Measurements from ENCODE around the gene PLK5. TPM values are rescaled to one million over a fixed set of nuclear protein-coding genes. Genes with fewer than 3 reads are reported as not detected.
"Not testable (repeated sequence)": the region's sequence is repeated elsewhere in the genome, so short reads cannot be mapped to it uniquely, and the experiment has no call there.

Gene PLK5
- total RNA-seq, 1 experiment from 2014 or later = 0.14 TPM

GRCh38 chr19:1497578-1498235 is 26.2 kb upstream of the PLK5 start:
- no peak for DNase-seq
- H3K4me3 ChIP-seq (ENCODE audit: insufficient read depth, low read depth, low read length) = no peak overlapping the region
- H3K36me3 ChIP-seq (replicated peaks; ENCODE audit: control insufficient read depth, insufficient read depth, low read length) = no peaks in the 10 kb centered on the region
- peaks cover 3% of the 10 kb centered on the region; the same call in 1 of the 2 replicates for H3K27me3 ChIP-seq (ENCODE audit: control insufficient read depth, insufficient read depth, low read length)

DNA sequence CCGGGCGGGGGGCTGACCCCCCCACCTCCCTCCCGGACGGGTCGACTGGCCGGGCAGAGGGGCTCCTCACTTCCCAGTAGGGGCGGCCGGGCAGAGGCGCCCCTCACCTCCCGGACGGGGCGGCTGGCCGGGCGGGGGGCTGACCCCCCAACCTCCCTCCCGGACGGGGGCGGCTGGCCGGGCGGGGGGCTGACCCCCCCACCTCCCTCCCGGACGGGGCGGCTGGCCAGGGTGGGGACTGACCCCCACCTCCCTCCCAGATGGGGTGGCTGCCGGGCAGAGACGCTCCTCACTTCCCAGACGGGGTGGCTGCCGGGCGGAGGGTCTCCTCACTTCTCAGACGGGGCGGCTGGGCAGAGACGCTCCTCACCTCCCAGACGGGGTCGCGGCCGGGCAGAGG is 24.6 kb upstream of the PLK5 start:
- H3K27me3 ChIP-seq (ENCODE audit: control insufficient read depth, insufficient read depth, low read length) = peaks cover 12% of the 10 kb centered on the region
- H3K36me3 ChIP-seq (replicated peaks; ENCODE audit: control insufficient read depth, insufficient read depth, low read length); DNase-seq; H3K4me3 ChIP-seq (ENCODE audit: insufficient read depth, low read depth, low read length): not testable (repeated sequence)

DNA sequence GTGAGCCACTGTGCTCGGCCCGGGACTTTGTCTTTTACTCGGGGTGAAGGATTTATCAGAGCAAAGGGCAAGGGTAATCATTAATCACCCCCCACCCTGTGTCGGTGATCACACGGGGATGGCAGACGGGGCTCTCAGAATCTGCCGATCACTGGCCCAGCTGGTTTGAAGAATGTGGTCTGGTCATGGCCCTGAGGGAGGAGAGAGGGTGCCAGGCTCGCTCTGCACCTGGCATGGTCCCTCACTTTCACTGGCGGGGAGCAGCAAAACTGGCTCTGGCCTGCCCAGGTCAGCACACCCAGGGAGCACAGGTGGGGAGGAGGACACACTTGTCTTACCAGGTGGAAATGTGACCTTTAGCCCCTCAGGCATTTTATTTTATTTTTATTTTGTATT is 22.7 kb upstream of the PLK5 start:
- no peak overlapping the region for H3K4me3 ChIP-seq (ENCODE audit: insufficient read depth, low read depth, low read length)
- H3K27me3 ChIP-seq (ENCODE audit: control insufficient read depth, insufficient read depth, low read length) = peaks cover 12% of the 10 kb centered on the region
- H3K36me3 ChIP-seq (replicated peaks; ENCODE audit: control insufficient read depth, insufficient read depth, low read length) = no peaks in the 10 kb centered on the region
- DNase-seq = no peak

- Histone ChIP-seq H3K27me3 (ENCODE audit: control insufficient read depth, insufficient read depth, low read length) (peaks cover 12% of the 10 kb centered on the region), H3K36me3 (replicated peaks; ENCODE audit: control insufficient read depth, insufficient read depth, low read length) (no peaks in the 10 kb centered on the region), H3K4me3 (ENCODE audit: insufficient read depth, low read depth, low read length) (no peak overlapping the region)
- no peak for DNase-seq
These were observed 21.3 kb upstream of the PLK5 start for GRCh38 chr19:1502433-1503088.

DNA sequence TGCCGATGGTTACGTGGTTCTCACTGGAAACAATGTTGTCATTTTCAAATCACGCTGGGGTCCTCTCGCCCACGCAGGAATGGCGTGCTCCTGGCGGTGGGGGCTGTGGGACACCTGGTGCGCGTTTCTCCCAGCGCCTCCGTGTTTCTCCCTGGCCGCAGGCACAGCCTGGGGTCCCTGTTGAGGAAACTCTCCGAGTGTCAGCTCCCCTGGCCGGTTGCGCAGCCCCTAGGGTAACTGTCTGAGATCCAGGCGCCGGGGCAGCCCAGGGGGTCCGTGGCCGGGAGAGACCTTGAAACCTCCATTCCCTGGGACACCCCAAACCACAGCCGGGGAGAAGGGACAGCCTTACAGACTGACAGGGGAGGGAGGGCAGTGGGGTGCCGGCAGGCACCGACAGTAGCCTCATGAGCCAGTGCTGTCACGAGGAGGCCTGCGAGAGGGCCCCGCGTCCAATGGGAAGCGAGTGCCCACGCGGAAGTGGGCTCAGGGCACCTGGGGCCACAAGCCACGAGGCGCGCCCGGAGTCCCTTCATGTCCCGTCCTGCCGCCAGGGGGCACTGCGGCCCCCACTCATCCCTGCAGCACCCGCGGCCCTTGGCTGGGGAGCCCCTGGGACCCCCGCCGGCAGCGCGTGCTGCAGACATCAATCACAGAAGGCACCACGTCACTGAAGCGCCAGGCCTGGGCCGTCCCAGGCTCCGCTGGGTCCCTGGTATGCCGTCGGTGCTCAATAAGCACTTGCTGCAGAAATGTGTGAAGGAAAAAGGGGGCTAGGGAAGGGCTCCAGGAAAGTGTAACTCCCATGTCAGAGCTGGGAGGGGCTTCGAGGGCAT is 20.6 kb upstream of the PLK5 start:
- peak; percentile 94 for DNase-seq
- Histone ChIP-seq H3K36me3 (replicated peaks; ENCODE audit: control insufficient read depth, insufficient read depth, low read length) (no peaks in the 10 kb centered on the region), H3K4me3 (ENCODE audit: insufficient read depth, low read depth, low read length) (peak overlapping the region; percentile 24; the same call in 1 of the 2 replicates), H3K27me3 (ENCODE audit: control insufficient read depth, insufficient read depth, low read length) (peaks cover 12% of the 10 kb centered on the region)

DNA sequence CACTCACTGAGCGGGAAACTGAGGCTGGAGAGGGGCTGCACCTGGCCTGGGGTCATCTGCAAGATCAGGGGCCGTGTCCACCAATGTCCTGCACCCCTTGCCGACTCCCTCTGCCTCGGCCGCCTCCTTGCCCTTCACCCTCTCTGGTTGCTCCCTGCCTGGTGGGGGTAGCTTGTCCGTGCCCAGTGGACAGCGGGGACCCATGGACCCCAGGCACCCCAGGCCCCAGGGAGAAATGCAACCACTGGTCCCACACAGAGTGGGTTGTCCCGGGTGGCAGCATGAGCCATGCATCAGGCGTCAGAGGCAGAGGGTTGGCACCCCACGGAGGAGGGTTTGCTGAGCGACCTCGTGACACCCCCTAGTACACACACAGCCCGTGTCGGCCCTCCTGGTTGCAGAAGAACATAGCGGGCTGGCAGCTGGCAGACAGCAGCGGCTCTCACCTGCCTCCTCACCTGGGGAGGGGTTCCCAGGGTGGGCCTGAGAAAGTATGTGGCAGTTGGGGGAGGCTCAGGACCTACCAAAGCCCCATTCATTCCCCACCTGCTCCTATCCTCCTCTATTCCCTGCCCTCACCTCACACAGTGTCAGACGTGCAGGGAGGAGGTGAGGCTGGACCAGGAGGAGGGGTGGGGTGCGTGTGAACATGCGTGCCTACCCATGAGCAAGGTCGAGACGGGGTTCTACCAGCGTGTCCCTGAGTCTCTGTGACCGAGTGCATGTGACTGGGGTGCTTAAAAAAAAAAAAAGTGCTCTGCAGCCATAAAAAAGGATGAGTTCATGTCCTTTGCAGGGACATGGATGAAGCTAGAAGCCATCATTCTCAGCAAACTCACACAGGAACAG is 19.7 kb upstream of the PLK5 start:
- peak overlapping the region; percentile 0; the same call in 1 of the 2 replicates for H3K4me3 ChIP-seq (ENCODE audit: insufficient read depth, low read depth, low read length)

GRCh38 chr19:1505012-1505411 is 18.9 kb upstream of the PLK5 start:
- H3K36me3 ChIP-seq (replicated peaks; ENCODE audit: control insufficient read depth, insufficient read depth, low read length) = no peaks in the 10 kb centered on the region
- no peak for DNase-seq
- H3K27me3 ChIP-seq (ENCODE audit: control insufficient read depth, insufficient read depth, low read length) = peaks cover 20% of the 10 kb centered on the region
- no peak overlapping the region for H3K4me3 ChIP-seq (ENCODE audit: insufficient read depth, low read depth, low read length)

More for the DNA sequence above, 19.7 kb upstream of the PLK5 start:
- DNase-seq = no peak
- Histone ChIP-seq H3K27me3 (ENCODE audit: control insufficient read depth, insufficient read depth, low read length) (peaks cover 12% of the 10 kb centered on the region), H3K36me3 (replicated peaks; ENCODE audit: control insufficient read depth, insufficient read depth, low read length) (no peaks in the 10 kb centered on the region)

GRCh38 chr19:1505991-1506881 is 17.6 kb upstream of the PLK5 start:
- Histone ChIP-seq H3K27me3 (ENCODE audit: control insufficient read depth, insufficient read depth, low read length) (peaks cover 29% of the 10 kb centered on the region), H3K4me3 (ENCODE audit: insufficient read depth, low read depth, low read length) (no peak overlapping the region), H3K36me3 (replicated peaks; ENCODE audit: control insufficient read depth, insufficient read depth, low read length) (no peaks in the 10 kb centered on the region)
- DNase-seq = no peak

- Histone ChIP-seq H3K27me3 (ENCODE audit: control insufficient read depth, insufficient read depth, low read length) (peaks cover 37% of the 10 kb centered on the region), H3K36me3 (replicated peaks; ENCODE audit: control insufficient read depth, insufficient read depth, low read length) (no peaks in the 10 kb centered on the region), H3K4me3 (ENCODE audit: insufficient read depth, low read depth, low read length) (peak overlapping the region; percentile 19)
- DNase-seq = no peak
These were observed 16.7 kb upstream of the PLK5 start for GRCh38 chr19:1507192-1507660.

GRCh38 chr19:1507763-1508506 is 15.9 kb upstream of the PLK5 start:
- no peaks in the 10 kb centered on the region for H3K36me3 ChIP-seq (replicated peaks; ENCODE audit: control insufficient read depth, insufficient read depth, low read length)
- H3K27me3 ChIP-seq (ENCODE audit: control insufficient read depth, insufficient read depth, low read length) = peaks cover 42% of the 10 kb centered on the region
- peak; percentile 100 for DNase-seq
- peak overlapping the region; percentile 79 for H3K4me3 ChIP-seq (ENCODE audit: insufficient read depth, low read depth, low read length)

- Histone ChIP-seq H3K27me3 (ENCODE audit: control insufficient read depth, insufficient read depth, low read length) (peaks cover 42% of the 10 kb centered on the region), H3K36me3 (replicated peaks; ENCODE audit: control insufficient read depth, insufficient read depth, low read length) (no peaks in the 10 kb centered on the region), H3K4me3 (ENCODE audit: insufficient read depth, low read depth, low read length) (peak overlapping the region; percentile 31)
- DNase-seq = no peak
These were observed 15.4 kb upstream of the PLK5 start for GRCh38 chr19:1508507-1508856.

DNA sequence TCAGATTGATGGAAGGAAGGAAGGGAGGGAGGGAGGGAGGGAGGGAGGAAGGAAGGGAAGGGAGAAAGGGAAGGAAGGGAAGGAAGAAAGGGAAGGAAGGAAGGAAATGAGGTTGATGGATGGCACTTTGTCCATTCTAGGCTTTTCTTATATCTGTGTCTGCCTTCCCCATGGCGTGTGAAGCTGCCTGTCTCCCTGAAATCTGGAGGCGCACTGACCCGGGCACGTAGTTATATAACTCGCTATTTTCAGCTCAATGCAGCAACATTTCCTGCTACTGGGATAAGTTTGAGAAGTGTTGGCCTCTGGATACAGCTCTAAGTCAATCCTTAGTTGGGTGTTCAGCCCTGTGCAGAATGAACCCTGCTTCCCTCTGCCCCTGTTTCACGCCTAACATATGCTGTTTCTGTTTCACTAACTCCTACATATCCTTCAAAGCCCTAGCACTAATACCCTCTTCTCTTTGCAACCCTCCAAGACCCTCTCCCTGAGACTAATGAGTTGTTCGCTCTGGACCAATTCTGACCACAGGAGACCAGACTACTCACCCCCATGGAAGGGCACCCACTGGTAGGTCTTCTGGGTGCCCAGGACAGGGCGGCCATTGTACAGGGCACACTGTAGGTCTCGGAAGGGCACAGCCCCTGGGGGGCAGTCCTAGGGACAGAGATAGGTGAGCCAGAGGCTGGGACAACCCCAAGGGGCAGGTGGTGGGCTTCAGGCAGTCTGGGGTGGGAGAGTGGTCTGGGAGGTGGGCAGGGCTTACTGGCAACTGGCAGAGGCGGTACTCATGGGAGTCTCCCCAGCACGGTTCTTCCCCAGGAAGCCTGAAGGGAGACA is 14.1 kb upstream of the PLK5 start:
- DNase-seq = no peak
- H3K27me3 ChIP-seq (ENCODE audit: control insufficient read depth, insufficient read depth, low read length) = peaks cover 37% of the 10 kb centered on the region
- H3K36me3 ChIP-seq (replicated peaks; ENCODE audit: control insufficient read depth, insufficient read depth, low read length) = no peaks in the 10 kb centered on the region
- no peak overlapping the region for H3K4me3 ChIP-seq (ENCODE audit: insufficient read depth, low read depth, low read length)
